Astrocyte (in vitro differentiated cells and primary cell): Measurements from ENCODE around the gene PPP1R11.

Experiments
- CTCF ChIP-seq: IDR thresholded peaks from 2 replicates; pipeline ENCODE4 v1.5.1; 2011; ENCODE audit warnings: low read depth, mild to moderate bottlenecking, inconsistent platforms, low read length, moderate library complexity; ENCODE audit not compliant: insufficient read depth
- EZH2 ChIP-seq: IDR thresholded peaks from 2 replicates; pipeline ENCODE4 v1.6.1; 2012; ENCODE audit warnings: mild to moderate bottlenecking, low read length, inconsistent platforms; ENCODE audit not compliant: insufficient read depth

- no peak for TF ChIP-seq CTCF
- no peak for TF ChIP-seq EZH2
Observed at GRCh38 chr6:30101444-30102413, 34.7 kb downstream of the PPP1R11 start.
